ENCODE results near the gene DDX23.

DNA sequence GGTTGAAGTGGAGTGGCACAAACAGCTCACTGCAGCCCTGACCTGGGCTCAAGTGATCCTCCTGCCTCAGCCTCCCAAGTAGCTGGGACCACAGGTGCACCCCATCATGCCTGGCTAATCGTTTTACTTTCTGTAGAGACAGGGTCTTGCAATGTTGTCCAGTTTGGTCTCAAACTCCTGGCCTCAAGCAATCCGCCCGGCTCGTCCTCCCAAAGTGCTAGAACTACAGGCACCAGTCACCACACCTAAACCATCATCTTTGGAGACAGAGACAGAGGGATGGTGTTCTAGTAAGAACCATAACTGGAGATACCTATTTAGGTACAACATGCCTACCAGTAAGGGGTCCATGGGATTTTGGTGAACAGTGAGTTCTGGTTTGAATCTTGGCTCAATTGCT, 2.5 kb upstream of the DDX23 start:
- TF ChIP-seq CTCF (IDR thresholded peaks at IDR 0.05) = no peak
- TF ChIP-seq POLR2A (IDR thresholded peaks at IDR 0.05) = no peak
- TF ChIP-seq POLR2AphosphoS5 (IDR thresholded peaks at IDR 0.05) = no peak
- no peak for TF ChIP-seq EP300 (IDR thresholded peaks at IDR 0.05)

Measured in upper lobe of left lung (tissue), 4 donors.